DOHH2 (cell line): ENCODE results near the gene EGFLAM.

ENCODE experiments used
- EZH2phosphoT487 ChIP-seq: fragments of 200-600 bp; sonication (generic); IDR thresholded peaks from 2 replicates; pipeline ENCODE4 v1.6.1; 2017; ENCODE audit warnings: borderline replicate concordance, mild to moderate bottlenecking, antibody characterized with exemption, low read length, moderate library complexity, mixed read lengths
- TF ChIP-seq, protein P1 (sequence below): fragments of 200-600 bp; sonication (generic); IDR thresholded peaks from one replicate; pipeline ENCODE4 v1.5.1; 2014; ENCODE audit warnings: antibody characterized with exemption, mild to moderate bottlenecking, low read depth, low read length; ENCODE audit not compliant: poor library complexity, severe bottlenecking

DNA sequence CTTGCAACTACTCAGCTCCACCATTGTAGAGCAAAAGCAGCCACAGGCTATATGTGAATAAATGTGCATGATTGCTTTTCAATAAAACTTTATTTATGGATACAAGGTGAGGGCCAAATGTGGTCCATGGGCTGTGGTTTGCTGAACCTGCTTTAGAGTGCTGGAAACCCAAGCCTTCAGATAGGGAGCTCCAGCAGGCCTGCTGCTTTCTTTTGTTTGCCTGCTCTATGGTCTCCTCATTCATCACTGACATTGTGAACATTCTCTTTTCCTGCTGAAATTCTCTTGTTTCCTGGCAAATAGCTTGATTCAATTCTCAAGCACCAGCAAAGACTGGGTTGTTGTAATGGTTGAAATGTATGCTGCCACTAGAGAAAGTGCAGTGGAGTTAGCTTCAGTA lies 26.0 kb downstream of the EGFLAM start:
- TF ChIP-seq, protein P1, sequence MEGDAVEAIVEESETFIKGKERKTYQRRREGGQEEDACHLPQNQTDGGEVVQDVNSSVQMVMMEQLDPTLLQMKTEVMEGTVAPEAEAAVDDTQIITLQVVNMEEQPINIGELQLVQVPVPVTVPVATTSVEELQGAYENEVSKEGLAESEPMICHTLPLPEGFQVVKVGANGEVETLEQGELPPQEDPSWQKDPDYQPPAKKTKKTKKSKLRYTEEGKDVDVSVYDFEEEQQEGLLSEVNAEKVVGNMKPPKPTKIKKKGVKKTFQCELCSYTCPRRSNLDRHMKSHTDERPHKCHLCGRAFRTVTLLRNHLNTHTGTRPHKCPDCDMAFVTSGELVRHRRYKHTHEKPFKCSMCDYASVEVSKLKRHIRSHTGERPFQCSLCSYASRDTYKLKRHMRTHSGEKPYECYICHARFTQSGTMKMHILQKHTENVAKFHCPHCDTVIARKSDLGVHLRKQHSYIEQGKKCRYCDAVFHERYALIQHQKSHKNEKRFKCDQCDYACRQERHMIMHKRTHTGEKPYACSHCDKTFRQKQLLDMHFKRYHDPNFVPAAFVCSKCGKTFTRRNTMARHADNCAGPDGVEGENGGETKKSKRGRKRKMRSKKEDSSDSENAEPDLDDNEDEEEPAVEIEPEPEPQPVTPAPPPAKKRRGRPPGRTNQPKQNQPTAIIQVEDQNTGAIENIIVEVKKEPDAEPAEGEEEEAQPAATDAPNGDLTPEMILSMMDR = no peak
- TF ChIP-seq EZH2phosphoT487 = no peak
